ENCODE measurements around the gene TBX5. TPM values are rescaled to one million over a fixed set of nuclear protein-coding genes. Genes with fewer than 3 reads are reported as not detected.
A peak's percentile ranks its signal among the peaks of the same experiment; 100 is the strongest.

The TBX5 gene
- polyA plus RNA-seq, 1 donor (not counting 4 experiments of a cell fraction or from before 2014, with no cell fraction given): not detected

- no peaks in the 10 kb centered on the region for H4K20me1 ChIP-seq (ENCODE audit: control insufficient read depth, extremely low read depth, insufficient read depth, low read length)
- H3K4me2 ChIP-seq (ENCODE audit: control insufficient read depth, extremely low read depth, insufficient read depth, low read depth, low read length): no peak overlapping the region
- no peaks in the 10 kb centered on the region for H3K79me2 ChIP-seq (ENCODE audit: control insufficient read depth, insufficient read depth, low read length)
- no peak for TF ChIP-seq CTCF (optimal IDR thresholded peaks at IDR 0.05 in 1 of 3, IDR thresholded peaks at IDR 0.05 in 1 of 3, conservative IDR thresholded peaks at IDR 0.05 in 1 of 3; ENCODE audit: extremely low read depth in 1 of 3, insufficient read depth in 2 of 3, low read length in 3 of 3)
- peak; percentile 54 for TF ChIP-seq EZH2 (IDR thresholded peaks at IDR 0.05; ENCODE audit: low read length)
- H3K27me3 ChIP-seq (ENCODE audit: control insufficient read depth, extremely low read depth, insufficient read depth, low read length): peaks cover 96% of the 10 kb centered on the region
- dilution Hi-C loops (cut with MboI; ENCODE audit: extremely low pct_ligation_motif_present, low sequenced_read_pairs): no loop called here
- H3K9me3 ChIP-seq (ENCODE audit: control insufficient read depth, low read depth, low read length): peaks cover 2% of the 10 kb centered on the region
- no peak overlapping the region for H2AFZ ChIP-seq (ENCODE audit: control insufficient read depth, low read length)
- no peaks in the 10 kb centered on the region for H3K4me1 ChIP-seq (ENCODE audit: control insufficient read depth, extremely low read depth, insufficient read depth, low read length)
- no peak overlapping the region for H3K27ac ChIP-seq (ENCODE audit: control insufficient read depth, insufficient read depth, low read length)
- H3K4me3 ChIP-seq (ENCODE audit: control insufficient read depth in 2 of 3, extremely low read depth in 1 of 3, insufficient read depth in 2 of 3, low read depth in 1 of 3, low read length in 3 of 3): no peak overlapping the region
- DNase-seq (ENCODE audit: low read depth, low spot score): no peak
- no peaks in the 10 kb centered on the region for H3K9me1 ChIP-seq (ENCODE audit: control insufficient read depth, extremely low read depth, insufficient read depth, low read length)
- H3K36me3 ChIP-seq (ENCODE audit: control insufficient read depth in 2 of 2, extremely low read depth in 1 of 2, insufficient read depth in 2 of 2, low read length in 2 of 2): no peaks in the 10 kb centered on the region
- FAIRE-seq: no peak
- no peak overlapping the region for H3K9ac ChIP-seq (ENCODE audit: control insufficient read depth, extremely low read depth, insufficient read depth, low read length)
These were observed 6.2 kb downstream of the TBX5 start for GRCh38 chr12:114399664-114400211.

- DNase-seq (ENCODE audit: low read depth, low spot score) (no peak), FAIRE-seq (no peak)
- Histone ChIP-seq H3K9ac (ENCODE audit: control insufficient read depth, extremely low read depth, insufficient read depth, low read length) (no peak overlapping the region), H2AFZ (ENCODE audit: control insufficient read depth, low read length) (no peak overlapping the region), H4K20me1 (ENCODE audit: control insufficient read depth, extremely low read depth, insufficient read depth, low read length) (no peaks in the 10 kb centered on the region), H3K79me2 (ENCODE audit: control insufficient read depth, insufficient read depth, low read length) (no peaks in the 10 kb centered on the region), H3K9me1 (ENCODE audit: control insufficient read depth, extremely low read depth, insufficient read depth, low read length) (no peaks in the 10 kb centered on the region), H3K27ac (ENCODE audit: control insufficient read depth, insufficient read depth, low read length) (no peak overlapping the region), H3K4me3 (ENCODE audit: control insufficient read depth in 2 of 3, extremely low read depth in 1 of 3, insufficient read depth in 2 of 3, low read depth in 1 of 3, low read length in 3 of 3) (no peak overlapping the region), H3K4me1 (ENCODE audit: control insufficient read depth, extremely low read depth, insufficient read depth, low read length) (no peaks in the 10 kb centered on the region), H3K4me2 (ENCODE audit: control insufficient read depth, extremely low read depth, insufficient read depth, low read depth, low read length) (no peak overlapping the region), H3K36me3 (ENCODE audit: control insufficient read depth in 2 of 2, extremely low read depth in 1 of 2, insufficient read depth in 2 of 2, low read length in 2 of 2) (no peaks in the 10 kb centered on the region), H3K27me3 (ENCODE audit: control insufficient read depth, extremely low read depth, insufficient read depth, low read length) (peaks cover 96% of the 10 kb centered on the region), H3K9me3 (ENCODE audit: control insufficient read depth, low read depth, low read length) (peaks cover 2% of the 10 kb centered on the region)
- dilution Hi-C loops (cut with MboI; ENCODE audit: extremely low pct_ligation_motif_present, low sequenced_read_pairs): no loop called here
- TF ChIP-seq CTCF (optimal IDR thresholded peaks at IDR 0.05 in 1 of 3, IDR thresholded peaks at IDR 0.05 in 1 of 3, conservative IDR thresholded peaks at IDR 0.05 in 1 of 3; ENCODE audit: extremely low read depth in 1 of 3, insufficient read depth in 2 of 3, low read length in 3 of 3) (no peak), EZH2 (IDR thresholded peaks at IDR 0.05; ENCODE audit: low read length) (peak; percentile 34)
These were observed 7.7 kb downstream of the TBX5 start for GRCh38 chr12:114397978-114398881.
